TTC549 (cell line): ENCODE data around the gene C13orf42.
"Not testable (repeated sequence)": the region's sequence is repeated elsewhere in the genome, so short reads cannot be mapped to it uniquely, and the experiment has no call there.

Experiments
- FAIRE-seq: peaks from 2 replicates; lab custom pipeline; 2012; peaks lifted over from hg19 to GRCh38; lab: Jason Lieb, UNC

The C13orf42 gene

DNA sequence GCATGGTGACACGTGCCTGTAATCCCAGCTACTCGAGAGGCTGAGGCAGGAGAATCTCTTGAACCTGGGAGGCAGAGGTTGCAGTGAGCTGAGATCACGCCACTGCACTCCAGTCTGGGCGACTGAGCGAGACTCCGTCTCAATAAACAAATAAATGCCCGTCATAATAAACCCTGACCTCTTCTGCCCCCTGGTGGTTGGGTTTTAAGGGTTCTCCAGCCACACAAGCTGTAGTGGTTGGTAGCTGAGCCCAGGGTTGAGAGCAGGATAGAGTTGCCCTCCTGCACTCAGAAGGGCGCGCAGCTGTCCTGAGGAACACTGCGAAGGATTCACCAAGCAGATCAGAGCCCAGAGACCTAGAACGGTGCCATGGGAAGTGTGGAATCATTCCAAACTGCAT lies 9.8 kb upstream of the C13orf42 start:
- FAIRE-seq = not testable (repeated sequence)

DNA sequence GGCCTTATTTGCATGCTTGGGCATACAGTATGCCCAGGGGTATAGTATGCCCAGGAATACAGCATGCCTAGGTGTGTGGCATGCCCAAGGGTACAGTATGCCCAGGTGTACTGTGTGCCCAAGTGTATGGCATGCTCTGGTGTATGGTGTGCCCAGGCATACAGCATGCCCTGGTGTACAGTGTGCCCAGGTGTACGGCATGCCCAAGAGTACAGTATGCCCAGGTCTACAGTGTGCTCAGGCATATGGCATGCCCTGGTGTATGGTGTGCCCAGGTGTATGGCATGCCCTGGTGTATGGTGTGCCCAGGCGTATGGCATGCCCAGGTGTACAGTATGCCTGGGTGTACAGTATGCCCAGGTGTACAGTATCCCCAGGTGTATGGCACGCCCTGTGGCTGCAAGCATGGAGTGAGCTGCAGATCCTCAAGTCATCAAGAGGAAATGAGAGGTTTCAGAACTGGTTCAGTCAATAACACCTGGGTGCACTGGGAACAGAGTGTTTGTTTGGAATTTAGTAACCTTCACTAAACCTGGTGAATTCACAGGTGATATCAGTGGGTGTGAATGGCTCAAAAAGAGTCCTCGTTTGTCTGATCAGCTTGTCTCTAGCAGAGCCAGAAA lies 7.8 kb upstream of the C13orf42 start:
- no peak for FAIRE-seq

GRCh38 chr13:51113969-51114368 lies 2.9 kb upstream of the C13orf42 start:
- no peak for FAIRE-seq

GRCh38 chr13:51113186-51113881 lies 2.3 kb upstream of the C13orf42 start:
- FAIRE-seq = no peak

- no peak for FAIRE-seq
Measured at GRCh38 chr13:51112771-51113170, 1.7 kb upstream of the C13orf42 start.

DNA sequence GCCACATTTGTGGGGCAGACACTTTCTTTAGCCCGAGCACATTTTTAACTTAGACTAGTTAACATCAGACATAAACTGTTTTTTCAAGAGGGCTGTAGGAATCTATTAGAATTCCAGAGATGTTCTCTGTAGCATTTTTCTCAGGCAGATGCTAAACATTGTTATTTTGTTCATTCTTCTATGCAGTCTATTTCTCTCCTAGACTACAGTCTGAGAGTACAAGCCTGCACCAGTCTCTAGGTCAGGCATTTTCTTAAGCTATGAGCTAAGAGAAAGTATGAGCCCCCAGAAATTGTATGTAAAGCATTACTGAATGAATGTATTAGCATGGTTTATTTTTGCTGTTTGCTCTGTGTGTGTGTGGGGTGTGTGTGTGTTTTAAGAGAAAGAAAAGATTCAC lies 923 bp upstream of the C13orf42 start:
- FAIRE-seq = no peak

DNA sequence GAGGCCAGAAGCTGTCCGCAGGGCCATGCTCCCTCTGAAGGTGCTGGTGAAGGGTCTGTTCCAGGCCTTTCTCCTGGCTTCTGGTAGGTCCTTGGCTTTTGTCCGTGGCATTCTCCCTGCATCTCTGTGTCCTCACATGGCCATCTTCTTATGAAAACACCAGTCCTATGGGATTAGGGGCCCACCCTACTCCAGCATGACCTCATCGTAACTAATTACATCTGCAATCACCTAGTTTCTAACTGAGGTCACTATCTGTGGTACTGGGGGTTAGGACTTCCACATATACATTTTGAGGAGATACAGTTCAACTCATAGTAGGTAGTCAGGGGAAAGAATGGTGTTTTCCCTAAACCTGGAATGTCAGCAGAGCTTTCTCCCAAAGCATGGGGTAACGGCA lies 3.1 kb downstream of the C13orf42 start:
- FAIRE-seq = no peak

DNA sequence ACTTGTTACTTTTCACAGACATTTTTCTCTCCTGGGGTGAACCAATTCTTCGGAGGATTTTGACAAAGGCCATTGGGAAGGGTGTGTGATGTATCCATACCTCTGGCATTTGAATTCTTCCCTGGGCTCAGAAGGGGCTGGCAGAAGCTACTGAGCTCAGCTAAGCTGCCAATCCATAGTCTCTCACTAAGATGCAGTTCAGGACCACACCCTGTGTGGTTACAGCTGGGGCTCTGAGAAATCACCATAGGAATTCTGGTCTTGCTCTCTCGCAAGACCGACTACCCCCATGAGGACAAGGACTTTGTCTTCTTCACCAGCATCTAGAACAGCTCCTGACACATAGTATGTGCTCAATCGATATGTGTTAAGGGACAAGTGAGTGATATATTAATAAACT lies 6.0 kb downstream of the C13orf42 start:
- FAIRE-seq = no peak

DNA sequence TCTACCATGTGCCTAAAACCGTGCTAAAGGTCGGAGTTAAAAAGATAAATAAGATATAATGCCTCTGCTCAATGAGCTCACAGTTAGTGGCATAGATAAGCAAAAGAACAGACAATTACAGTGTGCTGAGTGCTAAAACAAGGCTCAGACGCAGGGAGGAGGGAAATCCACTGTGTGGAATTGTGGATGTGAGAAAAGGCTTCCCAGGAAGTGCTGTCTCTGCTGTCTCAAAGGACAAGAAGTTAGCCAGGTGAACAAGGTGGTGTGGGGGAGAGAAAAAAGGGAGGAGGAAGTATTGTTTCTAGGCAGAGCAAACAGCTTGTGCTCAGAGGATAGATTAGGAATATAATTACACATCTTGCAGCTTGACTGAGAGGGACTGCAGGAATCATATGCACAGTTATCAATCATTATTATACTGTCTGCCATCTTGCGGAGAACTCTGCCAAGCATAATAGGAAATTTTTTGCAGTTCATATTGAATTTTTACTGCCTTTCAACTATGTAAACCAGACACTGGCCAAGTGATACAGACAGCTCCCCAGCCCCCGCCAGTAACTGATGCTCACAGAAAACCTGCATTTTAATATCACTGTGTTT lies 9.3 kb downstream of the C13orf42 start:
- FAIRE-seq = no peak

DNA sequence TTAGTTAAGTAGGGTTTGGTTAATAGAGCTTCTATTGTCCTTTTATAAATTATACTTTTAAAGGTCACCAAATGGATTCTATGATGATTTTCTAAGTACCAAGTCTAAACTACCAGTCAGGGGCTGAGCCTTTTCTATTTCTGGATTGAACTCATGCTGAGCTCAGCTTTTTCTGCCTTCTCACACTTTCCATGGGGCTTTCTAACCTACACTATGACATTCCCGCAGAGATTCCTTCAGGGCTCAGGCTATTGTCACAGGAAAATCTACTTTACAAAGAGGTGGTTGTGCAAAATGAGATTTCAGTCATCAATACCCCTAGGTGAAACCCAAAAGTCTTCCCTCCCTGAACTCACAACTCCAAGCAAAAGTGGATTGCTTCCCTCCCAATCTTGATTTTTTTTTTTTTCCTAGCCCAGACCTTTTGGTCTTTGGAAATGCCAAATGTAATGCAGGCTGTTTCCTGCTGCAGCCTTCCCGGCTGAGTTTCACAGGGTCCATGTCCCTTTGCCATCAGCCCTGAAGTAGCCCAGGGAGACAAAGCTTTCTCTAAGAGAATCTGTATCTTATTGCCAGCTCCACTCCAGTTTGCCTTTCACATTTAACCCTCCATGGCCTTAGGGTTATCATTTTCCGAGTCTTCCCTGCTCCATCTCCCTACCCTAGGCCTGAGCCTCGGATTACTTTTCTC lies 13.6 kb downstream of the C13orf42 start:
- no peak for FAIRE-seq

GRCh38 chr13:51096131-51096530 lies 14.9 kb downstream of the C13orf42 start:
- no peak for FAIRE-seq

DNA sequence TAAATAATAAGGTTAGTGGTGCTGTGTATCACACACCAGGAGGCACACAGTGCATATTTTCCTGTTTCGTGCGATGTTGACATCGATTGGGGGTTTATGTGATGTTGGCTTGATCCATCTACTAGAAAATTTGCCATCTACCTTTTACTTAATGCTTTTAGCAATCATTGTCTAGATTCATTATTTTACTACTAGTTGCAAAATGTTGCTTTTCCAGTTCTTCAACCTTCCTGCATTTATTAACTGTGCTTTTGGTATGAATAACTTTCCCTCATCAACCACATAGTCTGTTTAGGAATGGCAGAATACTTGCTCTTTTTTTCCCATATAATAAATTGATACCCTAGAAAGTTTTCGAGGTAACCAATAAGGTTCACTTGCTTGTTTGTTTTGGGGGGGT lies 17.5 kb downstream of the C13orf42 start:
- FAIRE-seq = no peak

GRCh38 chr13:51091839-51092238 lies 19.2 kb downstream of the C13orf42 start:
- FAIRE-seq = no peak

GRCh38 chr13:51083706-51084105 lies 27.4 kb downstream of the C13orf42 start:
- FAIRE-seq = no peak

- FAIRE-seq = not testable (repeated sequence)
Measured at GRCh38 chr13:51080478-51081065, 30.5 kb downstream of the C13orf42 start.

- no peak for FAIRE-seq
Measured at GRCh38 chr13:51071493-51071892, 39.6 kb downstream of the C13orf42 start.

- FAIRE-seq = peak; percentile 19
Measured at GRCh38 chr13:51070005-51070649, 40.9 kb downstream of the C13orf42 start.

GRCh38 chr13:51068501-51068900 lies 42.6 kb downstream of the C13orf42 start:
- FAIRE-seq = no peak

- no peak for FAIRE-seq
Measured at GRCh38 chr13:51067706-51068105, 43.4 kb downstream of the C13orf42 start.

DNA sequence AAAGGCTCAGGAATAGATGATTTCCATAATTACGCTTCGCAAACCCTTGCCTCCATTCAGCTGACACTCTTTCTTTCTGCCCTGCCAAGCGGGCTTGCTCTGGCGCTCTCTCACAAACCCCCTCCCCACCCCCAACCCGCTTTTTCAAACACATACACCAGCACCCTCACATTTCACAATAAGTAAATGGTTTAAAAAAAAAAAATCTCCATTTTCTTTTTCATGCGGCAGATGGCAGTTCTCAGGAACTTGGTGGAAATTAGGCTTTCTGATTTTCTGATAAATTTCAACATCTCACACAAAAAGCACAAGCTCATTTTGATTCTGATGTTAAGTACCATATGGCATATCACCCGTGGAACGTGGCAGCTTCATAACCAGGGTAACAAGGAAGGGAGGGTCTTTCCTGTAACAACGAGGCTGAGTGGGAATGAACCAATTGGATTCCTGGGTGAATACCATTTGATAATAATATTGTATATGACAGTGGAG lies 43.8 kb downstream of the C13orf42 start:
- no peak for FAIRE-seq

DNA sequence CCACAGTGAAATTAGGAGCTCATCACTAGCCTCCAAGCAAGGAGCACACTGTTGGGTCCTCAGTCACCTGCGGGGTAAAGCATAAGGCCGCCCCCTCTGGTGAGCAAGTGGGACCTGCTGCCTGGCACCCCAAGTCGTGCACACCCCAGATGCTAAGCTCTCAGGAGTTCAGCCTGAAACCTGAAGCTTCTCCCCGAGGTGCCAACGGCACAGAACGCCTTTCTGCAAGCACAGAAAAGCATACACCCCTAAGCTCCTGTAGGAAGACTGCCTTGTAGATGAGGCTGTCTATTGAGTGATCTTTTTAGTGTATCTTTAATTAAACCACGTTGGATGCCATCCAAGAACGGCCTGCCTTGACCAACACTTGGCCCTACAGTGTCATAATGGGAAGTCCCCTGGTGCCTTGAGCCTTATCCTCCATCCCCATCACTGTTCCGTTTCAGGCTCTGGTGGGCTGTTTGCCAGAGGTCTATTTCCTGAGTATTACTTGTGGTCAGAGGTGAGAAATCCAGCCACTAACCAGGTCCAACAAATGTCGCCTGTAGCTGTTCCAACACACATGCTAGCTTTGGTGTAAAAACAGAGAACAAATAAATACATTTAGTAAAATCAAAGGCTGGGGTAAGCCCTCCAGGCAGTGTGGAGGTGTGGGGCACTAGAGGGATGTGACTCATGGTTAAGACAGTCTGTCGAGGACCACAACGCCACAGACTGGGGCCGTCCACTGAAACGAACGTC lies 44.8 kb downstream of the C13orf42 start:
- FAIRE-seq = no peak
